Gastrocnemius medialis (tissue), 4 donors: ENCODE measurements around the gene YPEL2. TPM values are rescaled to one million over a fixed set of nuclear protein-coding genes. Genes with fewer than 3 reads are reported as not detected.

ENCODE experiments used
- ATAC-seq, 2 donors: fragments of 150-250 bp; one replicate each; pipeline ENCODE4 v1.9.1; 2016
- DNase-seq, 2 donors: peaks; one replicate each; pipeline ENCODE4 v3.0.0-alpha.2; 2019
- H3K27ac ChIP-seq, 4 donors: fragments of 200-600 bp; sonication (generic); 1 replicate in 1 of 4; 2 replicates in 3 of 4; pipeline ENCODE4 v1.5.1; 2016 to 2018; ENCODE audit warnings: mild to moderate bottlenecking in 2 of 4, moderate library complexity in 1 of 4
- H3K27me3 ChIP-seq, 3 donors: fragments of 200-600 bp; sonication (generic) in 2 of 3; 1 replicate in 1 of 3; 2 replicates in 2 of 3; pipeline versions ENCODE4 v1.5.1 to v1.6.0; 2016 to 2019; ENCODE audit warnings: mild to moderate bottlenecking in 1 of 3, moderate library complexity in 1 of 3
- H3K36me3 ChIP-seq, 2 donors: fragments of 200-600 bp; sonication (generic) in 1 of 2; one replicate each; pipeline ENCODE4 v1.5.1; 2017 to 2018
- H3K4me1 ChIP-seq, 2 donors: fragments of 200-600 bp; sonication (generic) in 1 of 2; one replicate each; pipeline ENCODE4 v1.5.1; 2016 to 2017; ENCODE audit warnings: mild to moderate bottlenecking in 2 of 2
- H3K4me3 ChIP-seq, 4 donors: fragments of 200-600 bp; sonication (generic) in 3 of 4; 1 replicate in 1 of 4; 2 replicates in 3 of 4; pipeline ENCODE4 v1.5.1; 2016 to 2019; ENCODE audit warnings: mild to moderate bottlenecking in 2 of 4
- H3K9me3 ChIP-seq, 3 donors: fragments of 200-600 bp; sonication (generic) in 2 of 3; 1 replicate in 1 of 3; 2 replicates in 2 of 3; pipeline ENCODE4 v1.5.1; 2016 to 2019
- CTCF ChIP-seq, 5 experiments: fragments of 450-650 bp in 3 of 5; fragments of 200-600 bp in 2 of 5; sonication (generic) in 2 of 5; IDR thresholded peaks in 4 of 5; conservative IDR thresholded peaks in 1 of 5; 1 replicate in 4 of 5; 2 replicates in 1 of 5; pipeline ENCODE4 v1.5.1; 2016 to 2019; ENCODE audit warnings: antibody characterized with exemption in 5 of 5, mild to moderate bottlenecking in 3 of 5, moderate library complexity in 3 of 5
- POLR2A ChIP-seq, 2 donors: fragments of 450-650 bp; IDR thresholded peaks; one replicate each; pipeline ENCODE4 v1.6.1; 2017; ENCODE audit warnings: antibody characterized with exemption in 2 of 2, mild to moderate bottlenecking in 2 of 2, moderate library complexity in 2 of 2
- in situ Hi-C, 4 donors: fragments of 200-750 bp; cut with MboI; loops; one replicate each; pipeline versions ENCODE4 v1.15.0 to v1.8.0; 2017; ENCODE audit warnings: low sequenced_read_pairs in 4 of 4
- intact Hi-C: fragments of 100-400 bp; cut with DNase I; formaldehyde crosslinking; loops from one replicate; pipeline ENCODE4 v1.15.1; 2023; ENCODE audit warnings: low total_unique reads
- total RNA-seq, 4 donors: library from RNA; depleted of rRNA; stranded (reverse); fragments of >200 nt; gene quantifications; one replicate each; pipeline versions ENCODE4 v1.1.0 to v1.2.3, GENCODE V29; 2016

YPEL2 gene
- total RNA-seq, 4 donors from 2014 or later, result 18.9 to 27.4 (median 22.2) TPM

DNA sequence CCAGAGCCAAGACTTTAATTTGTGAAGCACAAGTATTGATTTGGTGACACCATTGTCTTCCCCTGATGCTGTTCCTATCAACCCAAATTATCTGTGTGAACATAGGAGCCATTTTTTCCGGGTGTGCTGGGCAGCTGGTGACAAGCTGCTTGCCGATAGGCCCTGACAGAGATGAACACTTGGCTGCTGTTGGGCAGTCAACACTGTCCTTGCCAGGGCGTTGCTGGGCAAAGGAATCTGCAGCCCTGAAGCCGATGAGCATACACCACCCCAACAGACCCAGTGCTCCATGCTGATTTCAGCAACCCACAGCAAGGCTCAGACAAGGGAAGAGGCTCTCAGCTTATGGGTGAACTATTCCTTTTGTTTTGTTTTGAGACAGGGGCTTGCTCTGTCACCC, 105.4 kb downstream of the YPEL2 start:
- no peaks in the 10 kb centered on the region for H3K27me3 ChIP-seq
- H3K4me1 ChIP-seq, result peaks cover 22 to 43% of the 10 kb centered on the region in 2 donors

DNA sequence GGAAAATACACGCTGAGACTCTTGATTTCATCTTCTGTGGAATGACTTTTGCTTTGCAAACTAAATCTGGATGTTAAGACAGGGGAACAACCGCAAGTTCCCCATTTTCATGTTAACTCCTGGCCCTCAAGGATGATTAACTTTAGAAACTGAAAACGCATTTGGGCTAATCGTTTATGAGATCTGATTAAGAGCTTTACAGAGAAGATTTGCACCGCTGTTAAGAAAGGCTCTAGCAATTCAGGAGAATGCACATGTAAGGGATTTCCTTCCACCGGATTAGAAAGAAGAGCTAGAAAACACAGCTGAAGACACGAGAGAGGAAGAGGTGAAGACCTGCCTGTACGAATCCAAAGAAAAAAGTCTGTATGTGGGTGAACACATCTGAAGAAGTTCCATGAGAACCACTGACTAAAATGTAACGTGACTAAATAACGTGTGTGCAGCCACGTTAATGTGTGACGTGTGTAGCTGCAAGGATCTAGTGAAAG, 106.4 kb downstream of the YPEL2 start:
- H3K27me3 ChIP-seq, result no peaks in the 10 kb centered on the region
- no peak overlapping the region for H3K4me3 ChIP-seq
- H3K27ac ChIP-seq, result peak overlapping the region in 2 of 4 donors; percentile 21 to 71
- TF ChIP-seq POLR2A (IDR thresholded peaks at IDR 0.05), result no peak
- no peak for TF ChIP-seq CTCF (IDR thresholded peaks at IDR 0.05 in 4 of 5, conservative IDR thresholded peaks at IDR 0.05 in 1 of 5)
- DNase-seq (no peak), ATAC-seq (no peak)
- no peaks in the 10 kb centered on the region for H3K9me3 ChIP-seq
- H3K36me3 ChIP-seq, result no peaks in the 10 kb centered on the region
- in situ Hi-C loops, result loop anchor here in 2 of 4 donors (5.0 kb wide), 1 partner anchor 126 kb away; no protein-coding TSS in a partner anchor
- intact Hi-C loops, result loop anchor here (5.0 kb wide), 1 partner anchor 216 kb away; the partner anchor contains the start of gene GDPD1
- H3K4me1 ChIP-seq, result peaks cover 22 to 43% of the 10 kb centered on the region in 2 donors

More for the DNA sequence above, 105.4 kb downstream of the YPEL2 start:
- in situ Hi-C loops, result loop anchor here in 2 of 4 donors (5.0 kb wide), 1 partner anchor 125 kb away; no protein-coding TSS in a partner anchor
- Histone ChIP-seq H3K36me3 (no peaks in the 10 kb centered on the region), H3K27ac (peak overlapping the region in 3 of 4 donors; percentile 21 to 71 (median 35)), H3K9me3 (no peaks in the 10 kb centered on the region), H3K4me3 (no peak overlapping the region)
- no peak for TF ChIP-seq CTCF (IDR thresholded peaks at IDR 0.05 in 4 of 5, conservative IDR thresholded peaks at IDR 0.05 in 1 of 5)
- no peak for TF ChIP-seq POLR2A (IDR thresholded peaks at IDR 0.05)
- intact Hi-C loops, result loop anchor here (5.0 kb wide), 1 partner anchor 215 kb away; the partner anchor contains the start of gene GDPD1
- DNase-seq, result peak in 1 of 2 donors; percentile 29
- peak in 1 of 2 donors; percentile 31 for ATAC-seq

GRCh38 chr17:59439262-59439661, 107.8 kb downstream of the YPEL2 start:
- TF ChIP-seq POLR2A (IDR thresholded peaks at IDR 0.05), result no peak
- TF ChIP-seq CTCF (IDR thresholded peaks at IDR 0.05 in 4 of 5, conservative IDR thresholded peaks at IDR 0.05 in 1 of 5), result no peak
- no peak for ATAC-seq

DNA sequence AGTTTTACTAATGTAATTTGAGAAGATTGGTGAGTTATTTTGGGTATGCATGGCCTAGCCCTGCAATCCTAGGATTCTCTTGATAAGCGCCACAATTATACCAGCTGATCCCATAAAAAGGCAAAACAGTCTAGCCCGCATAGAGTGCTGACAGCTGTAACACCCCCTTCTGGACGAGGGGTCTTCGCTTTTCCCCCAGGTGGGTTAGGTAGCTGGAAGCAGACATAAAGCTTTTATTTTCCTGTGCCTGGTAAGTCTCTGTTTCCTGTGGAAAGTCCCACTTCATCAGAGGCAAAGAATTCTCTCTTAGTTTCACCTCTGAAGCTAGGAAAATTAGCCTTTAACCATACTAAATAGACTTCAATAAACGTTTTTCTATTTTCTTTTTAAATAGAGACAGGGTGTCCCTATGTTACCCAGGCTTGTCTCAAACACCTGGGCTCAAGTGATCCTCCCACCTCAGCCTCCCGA, 108.3 kb downstream of the YPEL2 start:
- Histone ChIP-seq H3K36me3 (no peaks in the 10 kb centered on the region), H3K4me3 (no peak overlapping the region), H3K27ac (peak overlapping the region; percentile 63 to 72 (median 68)), H3K9me3 (no peaks in the 10 kb centered on the region), H3K27me3 (no peaks in the 10 kb centered on the region), H3K4me1 (peaks cover 22 to 43% of the 10 kb centered on the region in 2 donors)
- no peak for TF ChIP-seq CTCF (IDR thresholded peaks at IDR 0.05 in 4 of 5, conservative IDR thresholded peaks at IDR 0.05 in 1 of 5)
- TF ChIP-seq POLR2A (IDR thresholded peaks at IDR 0.05), result no peak
- no peak for DNase-seq
- ATAC-seq, result no peak
- intact Hi-C loops (loop anchor here (1.0 to 5.0 kb wide), 3 partner anchors 110 to 217 kb away; partner anchors contain the start of gene GDPD1), in situ Hi-C loops (loop anchor here (5.0 kb wide), 2 partner anchors 112 to 127 kb away; no protein-coding TSS in a partner anchor)

More at GRCh38 chr17:59439262-59439661, 107.8 kb downstream of the YPEL2 start:
- intact Hi-C loops (loop anchor here (5.0 kb wide), 1 partner anchor 217 kb away; the partner anchor contains the start of gene GDPD1), in situ Hi-C loops (loop anchor here in 2 of 4 donors (5.0 kb wide), 1 partner anchor 127 kb away; no protein-coding TSS in a partner anchor)
- no peak for DNase-seq
- Histone ChIP-seq H3K4me1 (peaks cover 22 to 43% of the 10 kb centered on the region in 2 donors), H3K36me3 (no peaks in the 10 kb centered on the region), H3K4me3 (no peak overlapping the region), H3K27ac (peak overlapping the region in 3 of 4 donors; percentile 64 to 72 (median 71)), H3K9me3 (no peaks in the 10 kb centered on the region), H3K27me3 (no peaks in the 10 kb centered on the region)
